PFSK-1 (cell line): ENCODE data around the gene DUS1L.

Source experiments
- POLR2AphosphoS5 ChIP-seq: IDR thresholded peaks from 2 replicates; pipeline ENCODE4 v1.6.1; 2012; ENCODE audit warnings: low read depth, mild to moderate bottlenecking, control low read depth, low read length, moderate library complexity
- TF ChIP-seq, protein P1 (sequence below), 2 experiments: IDR thresholded peaks; 2 replicates each; pipeline versions ENCODE4 v1.6.1 to v1.8.0; 2011 to 2012; ENCODE audit warnings: low read depth in 2 of 2, low read length in 2 of 2, control low read depth in 1 of 2, inconsistent platforms in 1 of 2, mild to moderate bottlenecking in 1 of 2, moderate library complexity in 1 of 2; ENCODE audit not compliant: insufficient read depth in 1 of 2

DNA sequence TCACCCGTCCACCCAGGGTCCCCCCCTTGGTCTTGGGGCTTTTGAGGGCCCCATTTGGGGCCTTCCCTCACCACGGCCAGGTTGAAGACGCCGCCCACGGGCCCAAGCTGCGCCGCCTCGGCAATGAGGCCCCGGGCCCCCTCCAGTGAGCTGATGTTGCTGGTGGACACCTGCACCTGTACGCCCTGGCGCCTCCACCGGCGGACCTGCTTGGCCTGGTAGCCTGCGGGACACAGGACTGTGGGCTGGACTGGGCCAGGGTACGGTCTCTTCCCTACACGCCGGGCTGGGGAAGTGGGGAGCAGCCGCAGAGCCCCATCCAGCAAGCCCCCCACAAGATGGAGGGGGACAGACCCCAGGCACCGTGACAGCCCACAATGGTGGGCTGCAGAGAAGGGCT, 16.9 kb upstream of the DUS1L start:
- TF ChIP-seq, protein P1, sequence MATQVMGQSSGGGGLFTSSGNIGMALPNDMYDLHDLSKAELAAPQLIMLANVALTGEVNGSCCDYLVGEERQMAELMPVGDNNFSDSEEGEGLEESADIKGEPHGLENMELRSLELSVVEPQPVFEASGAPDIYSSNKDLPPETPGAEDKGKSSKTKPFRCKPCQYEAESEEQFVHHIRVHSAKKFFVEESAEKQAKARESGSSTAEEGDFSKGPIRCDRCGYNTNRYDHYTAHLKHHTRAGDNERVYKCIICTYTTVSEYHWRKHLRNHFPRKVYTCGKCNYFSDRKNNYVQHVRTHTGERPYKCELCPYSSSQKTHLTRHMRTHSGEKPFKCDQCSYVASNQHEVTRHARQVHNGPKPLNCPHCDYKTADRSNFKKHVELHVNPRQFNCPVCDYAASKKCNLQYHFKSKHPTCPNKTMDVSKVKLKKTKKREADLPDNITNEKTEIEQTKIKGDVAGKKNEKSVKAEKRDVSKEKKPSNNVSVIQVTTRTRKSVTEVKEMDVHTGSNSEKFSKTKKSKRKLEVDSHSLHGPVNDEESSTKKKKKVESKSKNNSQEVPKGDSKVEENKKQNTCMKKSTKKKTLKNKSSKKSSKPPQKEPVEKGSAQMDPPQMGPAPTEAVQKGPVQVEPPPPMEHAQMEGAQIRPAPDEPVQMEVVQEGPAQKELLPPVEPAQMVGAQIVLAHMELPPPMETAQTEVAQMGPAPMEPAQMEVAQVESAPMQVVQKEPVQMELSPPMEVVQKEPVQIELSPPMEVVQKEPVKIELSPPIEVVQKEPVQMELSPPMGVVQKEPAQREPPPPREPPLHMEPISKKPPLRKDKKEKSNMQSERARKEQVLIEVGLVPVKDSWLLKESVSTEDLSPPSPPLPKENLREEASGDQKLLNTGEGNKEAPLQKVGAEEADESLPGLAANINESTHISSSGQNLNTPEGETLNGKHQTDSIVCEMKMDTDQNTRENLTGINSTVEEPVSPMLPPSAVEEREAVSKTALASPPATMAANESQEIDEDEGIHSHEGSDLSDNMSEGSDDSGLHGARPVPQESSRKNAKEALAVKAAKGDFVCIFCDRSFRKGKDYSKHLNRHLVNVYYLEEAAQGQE (IDR thresholded peaks at IDR 0.05; ENCODE audit: insufficient read depth in 1 of 2, low read depth in 2 of 2, low read length in 2 of 2) = no peak
- no peak for TF ChIP-seq POLR2AphosphoS5
